ENCODE measurements around the gene CLCN1. TPM values are rescaled to one million over a fixed set of nuclear protein-coding genes. Genes with fewer than 3 reads are reported as not detected.
"Not testable (repeated sequence)": the region's sequence is repeated elsewhere in the genome, so short reads cannot be mapped to it uniquely, and the experiment has no call there.

Gene CLCN1
- total RNA-seq, 1 donor from 2014 or later = not detected

GRCh38 chr7:143285806-143286521 lies 29.9 kb upstream of the CLCN1 start:
- no peak for DNase-seq (ENCODE audit: low spot score)
- no peak overlapping the region for H3K27ac Mint-ChIP-seq
- no peaks in the 10 kb centered on the region for H3K27me3 Mint-ChIP-seq (ENCODE audit: insufficient read depth)
- peaks cover 4% of the 10 kb centered on the region for H3K9me3 Mint-ChIP-seq
- intact Hi-C loops (cut with micrococcal nuclease) = loop anchor here (5.0 to 10.0 kb wide), 3 partner anchors 616 to 1551 kb away; partner anchors contain the start of genes SSBP1 and TCAF1
- H3K4me1 Mint-ChIP-seq (ENCODE audit: low read depth) = peaks cover 62% of the 10 kb centered on the region
- H3K4me3 Mint-ChIP-seq = no peak overlapping the region
- peaks cover 19% of the 10 kb centered on the region for H3K36me3 Mint-ChIP-seq (ENCODE audit: low read depth)

- H3K4me3 Mint-ChIP-seq = peak overlapping the region; percentile 43
- no peak for DNase-seq (ENCODE audit: low spot score)
- no peaks in the 10 kb centered on the region for H3K27me3 Mint-ChIP-seq (ENCODE audit: insufficient read depth)
- peaks cover 65% of the 10 kb centered on the region for H3K4me1 Mint-ChIP-seq (ENCODE audit: low read depth)
- H3K9me3 Mint-ChIP-seq = peaks cover 4% of the 10 kb centered on the region
- intact Hi-C loops (cut with micrococcal nuclease) = loop anchor here (5.0 to 10.0 kb wide), 3 partner anchors 616 to 1552 kb away; partner anchors contain the start of genes SSBP1 and TCAF1
- no peak overlapping the region for H3K27ac Mint-ChIP-seq
- H3K36me3 Mint-ChIP-seq (ENCODE audit: low read depth) = peaks cover 23% of the 10 kb centered on the region
Observed at GRCh38 chr7:143286522-143286890, 29.4 kb upstream of the CLCN1 start.

GRCh38 chr7:143287339-143287934 lies 28.5 kb upstream of the CLCN1 start:
- DNase-seq (ENCODE audit: low spot score) = no peak
- Mint-ChIP-seq H3K27ac (peak overlapping the region; percentile 92), H3K27me3 (ENCODE audit: insufficient read depth) (no peaks in the 10 kb centered on the region), H3K9me3 (peaks cover 4% of the 10 kb centered on the region), H3K4me1 (ENCODE audit: low read depth) (peaks cover 64% of the 10 kb centered on the region), H3K4me3 (peak overlapping the region; percentile 94), H3K36me3 (ENCODE audit: low read depth) (peaks cover 29% of the 10 kb centered on the region)
- intact Hi-C loops (cut with micrococcal nuclease) = loop anchor here (5.0 to 10.0 kb wide), 3 partner anchors 615 to 1553 kb away; partner anchors contain the start of genes SSBP1 and TCAF1

- intact Hi-C loops (cut with micrococcal nuclease) = loop anchor here (1.0 to 10.0 kb wide), 8 partner anchors 25 to 1553 kb away; partner anchors contain the start of genes GSTK1, SSBP1 and TCAF1
- H3K4me1 Mint-ChIP-seq (ENCODE audit: low read depth) = peaks cover 63% of the 10 kb centered on the region
- H3K27me3 Mint-ChIP-seq (ENCODE audit: insufficient read depth) = no peaks in the 10 kb centered on the region
- peak; percentile 98 for DNase-seq (ENCODE audit: low spot score)
- peaks cover 31% of the 10 kb centered on the region for H3K36me3 Mint-ChIP-seq (ENCODE audit: low read depth)
- H3K27ac Mint-ChIP-seq = peak within 1 kb of the TSS; percentile 92
- peak within 1 kb of the TSS; percentile 94 for H3K4me3 Mint-ChIP-seq
- peaks cover 4% of the 10 kb centered on the region for H3K9me3 Mint-ChIP-seq
Observed at GRCh38 chr7:143287935-143288826, 27.7 kb upstream of the CLCN1 start, which contains the start of gene CASP2. TSS of gene CASP2 (plus strand) at chr7:143288351. CDS start at chr7:143288456, 105 bp downstream.

- H3K4me1 Mint-ChIP-seq (ENCODE audit: low read depth) = peaks cover 61% of the 10 kb centered on the region
Observed at GRCh38 chr7:143288836-143289235, 27.1 kb upstream of the CLCN1 start.

GRCh38 chr7:143289421-143289820 lies 26.5 kb upstream of the CLCN1 start:
- Mint-ChIP-seq H3K9me3 (peaks cover 4% of the 10 kb centered on the region), H3K27ac (peak overlapping the region; percentile 85), H3K4me1 (ENCODE audit: low read depth) (peaks cover 61% of the 10 kb centered on the region), H3K27me3 (ENCODE audit: insufficient read depth) (no peaks in the 10 kb centered on the region), H3K4me3 (peak overlapping the region; percentile 94), H3K36me3 (ENCODE audit: low read depth) (peaks cover 42% of the 10 kb centered on the region)
- DNase-seq (ENCODE audit: low spot score) = no peak
- intact Hi-C loops (cut with micrococcal nuclease) = loop anchor here (1.0 to 10.0 kb wide), 5 partner anchors 10 to 1555 kb away; partner anchors contain the start of genes SSBP1 and TCAF1

More at GRCh38 chr7:143288836-143289235, 27.1 kb upstream of the CLCN1 start:
- Mint-ChIP-seq H3K9me3 (peaks cover 4% of the 10 kb centered on the region), H3K36me3 (ENCODE audit: low read depth) (peaks cover 36% of the 10 kb centered on the region), H3K4me3 (peak overlapping the region; percentile 94), H3K27me3 (ENCODE audit: insufficient read depth) (no peaks in the 10 kb centered on the region), H3K27ac (peak overlapping the region; percentile 85)
- no peak for DNase-seq (ENCODE audit: low spot score)
- intact Hi-C loops (cut with micrococcal nuclease) = loop anchor here (1.0 to 10.0 kb wide), 9 partner anchors 10 to 1554 kb away; partner anchors contain the start of genes GSTK1, SSBP1 and TCAF1

GRCh38 chr7:143289888-143290287 lies 26.0 kb upstream of the CLCN1 start:
- Mint-ChIP-seq H3K4me3 (peak overlapping the region; percentile 94), H3K27ac (peak overlapping the region; percentile 85), H3K4me1 (ENCODE audit: low read depth) (peaks cover 61% of the 10 kb centered on the region), H3K36me3 (ENCODE audit: low read depth) (peaks cover 47% of the 10 kb centered on the region)
- intact Hi-C loops (cut with micrococcal nuclease) = loop anchor here (1.0 to 10.0 kb wide), 5 partner anchors 9 to 1555 kb away; partner anchors contain the start of genes SSBP1 and TCAF1
- not testable (repeated sequence) for H3K27me3 Mint-ChIP-seq (ENCODE audit: insufficient read depth); H3K9me3 Mint-ChIP-seq; DNase-seq (ENCODE audit: low spot score)

GRCh38 chr7:143290293-143290692 lies 25.6 kb upstream of the CLCN1 start:
- Mint-ChIP-seq H3K4me3 (peak overlapping the region; percentile 94), H3K9me3 (peaks cover 4% of the 10 kb centered on the region)
- intact Hi-C loops (cut with micrococcal nuclease) = no loop called here

GRCh38 chr7:143292876-143293275 lies 23.0 kb upstream of the CLCN1 start:
- no peaks in the 10 kb centered on the region for H3K9me3 Mint-ChIP-seq
- no peak overlapping the region for H3K27ac Mint-ChIP-seq
- peaks cover 71% of the 10 kb centered on the region for H3K4me1 Mint-ChIP-seq (ENCODE audit: low read depth)
- intact Hi-C loops (cut with micrococcal nuclease) = no loop called here
- no peaks in the 10 kb centered on the region for H3K27me3 Mint-ChIP-seq (ENCODE audit: insufficient read depth)
- no peak for DNase-seq (ENCODE audit: low spot score)
- H3K36me3 Mint-ChIP-seq (ENCODE audit: low read depth) = peaks cover 68% of the 10 kb centered on the region
- H3K4me3 Mint-ChIP-seq = no peak overlapping the region

More at GRCh38 chr7:143290293-143290692, 25.6 kb upstream of the CLCN1 start:
- H3K27me3 Mint-ChIP-seq (ENCODE audit: insufficient read depth) = no peaks in the 10 kb centered on the region
- H3K36me3 Mint-ChIP-seq (ENCODE audit: low read depth) = peaks cover 50% of the 10 kb centered on the region
- H3K27ac Mint-ChIP-seq = peak overlapping the region; percentile 85
- H3K4me1 Mint-ChIP-seq (ENCODE audit: low read depth) = peaks cover 63% of the 10 kb centered on the region
- no peak for DNase-seq (ENCODE audit: low spot score)

- intact Hi-C loops (cut with micrococcal nuclease) = no loop called here
- no peak overlapping the region for H3K27ac Mint-ChIP-seq
- peaks cover 74% of the 10 kb centered on the region for H3K36me3 Mint-ChIP-seq (ENCODE audit: low read depth)
- no peaks in the 10 kb centered on the region for H3K27me3 Mint-ChIP-seq (ENCODE audit: insufficient read depth)
- no peak overlapping the region for H3K4me3 Mint-ChIP-seq
- peaks cover 67% of the 10 kb centered on the region for H3K4me1 Mint-ChIP-seq (ENCODE audit: low read depth)
- no peak for DNase-seq (ENCODE audit: low spot score)
- H3K9me3 Mint-ChIP-seq = no peaks in the 10 kb centered on the region
Observed at GRCh38 chr7:143295870-143296269, 20.0 kb upstream of the CLCN1 start.

- Mint-ChIP-seq H3K36me3 (ENCODE audit: low read depth) (peaks cover 76% of the 10 kb centered on the region), H3K9me3 (no peaks in the 10 kb centered on the region), H3K4me1 (ENCODE audit: low read depth) (peaks cover 59% of the 10 kb centered on the region), H3K4me3 (no peak overlapping the region), H3K27ac (peak overlapping the region; percentile 29), H3K27me3 (ENCODE audit: insufficient read depth) (no peaks in the 10 kb centered on the region)
- intact Hi-C loops (cut with micrococcal nuclease) = no loop called here
- no peak for DNase-seq (ENCODE audit: low spot score)
Observed at GRCh38 chr7:143296686-143297085, 19.2 kb upstream of the CLCN1 start.

GRCh38 chr7:143299346-143299745 lies 16.6 kb upstream of the CLCN1 start:
- H3K9me3 Mint-ChIP-seq = no peaks in the 10 kb centered on the region
- DNase-seq (ENCODE audit: low spot score) = no peak
- no peak overlapping the region for H3K4me3 Mint-ChIP-seq
- H3K4me1 Mint-ChIP-seq (ENCODE audit: low read depth) = peaks cover 57% of the 10 kb centered on the region
- no peaks in the 10 kb centered on the region for H3K27me3 Mint-ChIP-seq (ENCODE audit: insufficient read depth)
- peak overlapping the region; percentile 43 for H3K27ac Mint-ChIP-seq
- intact Hi-C loops (cut with micrococcal nuclease) = loop anchor here (1.0 kb wide), 2 partner anchors 10 to 59 kb away; no protein-coding TSS in a partner anchor
- peaks cover 76% of the 10 kb centered on the region for H3K36me3 Mint-ChIP-seq (ENCODE audit: low read depth)
